Measurements from ENCODE around the gene SLFN13. TPM values are rescaled to one million over a fixed set of nuclear protein-coding genes. Genes with fewer than 3 reads are reported as not detected.

The SLFN13 gene
- total and polyA plus RNA-seq, 2 of the 4 experiments (the other 2 are of a cell fraction), result 1.7 to 3.9 TPM

DNA sequence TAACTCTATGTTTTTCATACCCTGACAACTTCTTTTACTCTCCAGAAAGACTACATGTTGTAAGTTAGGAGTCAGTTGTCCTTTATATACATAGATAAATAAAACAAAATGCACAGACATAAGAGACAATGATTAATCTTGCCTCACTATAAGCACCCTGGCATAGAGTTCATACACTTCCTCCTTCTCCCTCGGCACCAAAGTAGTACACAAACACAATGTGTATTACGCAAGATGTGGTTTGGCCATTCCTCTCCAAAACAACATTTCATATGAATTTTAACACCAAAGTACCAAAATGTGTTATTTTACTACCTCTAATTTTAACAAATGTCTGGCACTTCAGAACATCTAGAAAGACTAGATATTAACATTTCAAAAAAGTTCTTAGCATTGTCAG is 57.9 kb downstream of the SLFN13 start:
- no peak overlapping the region for H2BK15ac ChIP-seq (ENCODE audit: low read depth, low read length)
- no peak overlapping the region for H2AFZ ChIP-seq (replicated peaks; ENCODE audit: low read length, poor library complexity)
- no peak overlapping the region for H2AK5ac ChIP-seq (ENCODE audit: low read depth, low read length)
- dilution Hi-C loops (cut with HindIII; ENCODE audit: low sequenced_read_pairs, unreplicated experiment) (no loop called here), in situ Hi-C loops (cut with MboI; ENCODE audit: low sequenced_read_pairs) (no loop called here), intact Hi-C loops (cut with micrococcal nuclease) (no loop called here)
- H3K9ac ChIP-seq (ENCODE audit: low read depth, low read length), result no peak overlapping the region
- no peak overlapping the region for H3K56ac ChIP-seq (ENCODE audit: extremely low read depth, insufficient read depth, low read length)
- POLR2A ChIA-PET (ENCODE audit: unreplicated experiment), result no interaction called here
- no peak overlapping the region for H2BK5ac ChIP-seq (ENCODE audit: low read depth, low read length, poor library complexity, severe bottlenecking)
- no peaks in the 10 kb centered on the region for H3K79me1 ChIP-seq (ENCODE audit: low read depth in 1 of 2, low read length in 2 of 2)
- no peak overlapping the region for H3K4me2 ChIP-seq (ENCODE audit: low read depth, low read length)
- no peaks in the 10 kb centered on the region for H3K4me1 ChIP-seq (ENCODE audit: control insufficient read depth, insufficient read depth, low read length)
- H3K18ac ChIP-seq (ENCODE audit: low read depth, low read length), result no peak overlapping the region
- 80% methylated on average over 1 of the region's 2 CpGs; no CpG with 5 or more reads in 1 of the 2 experiments for whole genome bisulfite sequencing, 2 experiments (ENCODE audit: extremely low coverage in 2 of 2, insufficient read length in 1 of 2)
- no peak overlapping the region for H4K8ac ChIP-seq (ENCODE audit: low read depth in 2 of 2, low read length in 2 of 2)
- H3K27ac ChIP-seq (ENCODE audit: insufficient read depth, low read length), result no peak overlapping the region
- ATAC-seq (ENCODE audit: low read depth), result no peak
- H3K36me3 ChIP-seq (ENCODE audit: control insufficient read depth, insufficient read depth, low read length), result no peaks in the 10 kb centered on the region
- no peak for DNase-seq
- no peak overlapping the region for H3K14ac ChIP-seq (replicated peaks; ENCODE audit: low read depth, low read length)
- TF ChIP-seq SMC3 (IDR thresholded peaks at IDR 0.05; ENCODE audit: low read depth, low read length) (no peak), FOS (IDR thresholded peaks at IDR 0.05; ENCODE audit: low read depth, low read length) (no peak), MAFK (IDR thresholded peaks at IDR 0.05; ENCODE audit: low read depth, low read length) (no peak), CHD1 (IDR thresholded peaks at IDR 0.05; ENCODE audit: low read depth, low read length) (no peak), MAZ (IDR thresholded peaks at IDR 0.05; ENCODE audit: borderline replicate concordance, low read depth, low read length) (no peak), NFE2L2 (IDR thresholded peaks at IDR 0.05; ENCODE audit: low read depth, low read length) (no peak), CEBPB (IDR thresholded peaks at IDR 0.05; ENCODE audit: low read depth, low read length) (peak; percentile 89), RFX5 (IDR thresholded peaks at IDR 0.05; ENCODE audit: low read depth, low read length) (no peak)
- no peak overlapping the region for H4K5ac ChIP-seq (ENCODE audit: low read depth, low read length)
- H4K20me1 ChIP-seq (ENCODE audit: insufficient read depth, low read length), result no peaks in the 10 kb centered on the region
- CTCF ChIA-PET, result no interaction called here
- H3K4ac ChIP-seq (ENCODE audit: low read depth, low read length), result no peak overlapping the region
- H3K27me3 ChIP-seq (ENCODE audit: control insufficient read depth, insufficient read depth, low read length), result no peaks in the 10 kb centered on the region; the same call in 1 of the 2 replicates
- no TSS peak for BruUV-seq (replicated peaks)
- no peak overlapping the region for H3K23ac ChIP-seq (ENCODE audit: low read depth, low read length)
- H2BK120ac ChIP-seq (ENCODE audit: low read depth, low read length), result no peak overlapping the region
- no peak overlapping the region for H4K91ac ChIP-seq (ENCODE audit: insufficient read depth, low read depth, low read length)
- no peak overlapping the region for H2BK20ac ChIP-seq (ENCODE audit: low read depth, low read length)
- no peak overlapping the region for H3K4me3 ChIP-seq (ENCODE audit: insufficient read depth, low read depth, low read length)
- no peaks in the 10 kb centered on the region for H3K9me3 ChIP-seq (ENCODE audit: control insufficient read depth, insufficient read depth, low read length)
- no peak overlapping the region for H2AK9ac ChIP-seq (replicated peaks; ENCODE audit: low read depth, low read length, poor library complexity)
- no peaks in the 10 kb centered on the region for H3K9me1 ChIP-seq (ENCODE audit: insufficient read depth, low read length)

Data from IMR-90 (cell line).